AG09309 (cell line): Measurements from ENCODE around the gene BST1.

Experiments
- DNase-seq: peaks from one replicate; pipeline ENCODE4 v3.0.0-alpha.2; 2010; ENCODE audit warnings: low read depth
- H3K4me3 ChIP-seq: 2 replicates; pipeline ENCODE4 v1.5.1; 2011; ENCODE audit warnings: mild to moderate bottlenecking, low read depth, low read length, moderate library complexity; ENCODE audit not compliant: control insufficient read depth
- CTCF ChIP-seq: IDR thresholded peaks from 2 replicates; pipeline ENCODE4 v1.5.1; 2011; ENCODE audit warnings: mild to moderate bottlenecking, low read depth, low read length, inconsistent platforms; ENCODE audit not compliant: insufficient read depth, control insufficient read depth; ENCODE audit errors: missing control alignments

BST1 gene

DNA sequence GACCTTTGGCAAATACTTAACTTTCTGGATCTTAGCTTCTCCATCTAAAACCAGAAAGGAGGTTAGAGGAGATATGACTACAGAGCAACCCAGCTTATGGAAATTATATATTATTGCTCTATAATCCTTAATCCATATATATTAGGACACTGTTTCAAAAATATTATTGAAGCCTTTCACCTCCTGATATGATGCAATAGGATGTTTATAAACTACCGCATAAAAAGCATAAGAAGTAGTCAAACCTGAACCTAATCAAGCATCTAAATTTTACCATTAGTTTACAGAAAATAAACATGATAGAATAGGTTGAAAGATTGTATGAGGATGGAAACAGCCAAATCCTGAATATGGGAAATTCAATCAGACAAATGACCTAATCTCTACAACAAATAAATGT is 26.8 kb upstream of the BST1 start:
- no peak overlapping the region for H3K4me3 ChIP-seq
- no peak for TF ChIP-seq CTCF

GRCh38 chr4:15676899-15677298 is 26.0 kb upstream of the BST1 start:
- no peak for DNase-seq
- H3K4me3 ChIP-seq = no peak overlapping the region
- TF ChIP-seq CTCF = no peak

More for the DNA sequence above, 26.8 kb upstream of the BST1 start:
- DNase-seq = no peak

- no peak overlapping the region for H3K4me3 ChIP-seq
- DNase-seq = no peak
Observed at GRCh38 chr4:15677507-15677988, 25.3 kb upstream of the BST1 start.

DNA sequence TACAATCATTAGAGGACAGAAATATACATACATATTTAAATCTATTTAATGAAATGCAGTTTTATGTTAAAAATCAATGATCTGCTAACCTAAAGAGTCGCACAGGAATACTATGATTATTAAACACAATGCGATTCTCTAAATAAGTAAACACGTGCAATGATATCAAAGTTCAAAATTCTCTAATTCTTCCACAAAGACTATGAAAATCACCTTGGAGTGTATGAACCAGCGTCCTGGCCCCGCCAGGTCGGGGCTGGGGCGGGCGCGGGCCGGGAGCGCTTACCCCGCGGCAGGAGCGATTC is 21.8 kb upstream of the BST1 start:
- TF ChIP-seq CTCF = no peak
- H3K4me3 ChIP-seq = peak overlapping the region; percentile 86
- no peak for DNase-seq

More at GRCh38 chr4:15677507-15677988, 25.3 kb upstream of the BST1 start:
- no peak for TF ChIP-seq CTCF

DNA sequence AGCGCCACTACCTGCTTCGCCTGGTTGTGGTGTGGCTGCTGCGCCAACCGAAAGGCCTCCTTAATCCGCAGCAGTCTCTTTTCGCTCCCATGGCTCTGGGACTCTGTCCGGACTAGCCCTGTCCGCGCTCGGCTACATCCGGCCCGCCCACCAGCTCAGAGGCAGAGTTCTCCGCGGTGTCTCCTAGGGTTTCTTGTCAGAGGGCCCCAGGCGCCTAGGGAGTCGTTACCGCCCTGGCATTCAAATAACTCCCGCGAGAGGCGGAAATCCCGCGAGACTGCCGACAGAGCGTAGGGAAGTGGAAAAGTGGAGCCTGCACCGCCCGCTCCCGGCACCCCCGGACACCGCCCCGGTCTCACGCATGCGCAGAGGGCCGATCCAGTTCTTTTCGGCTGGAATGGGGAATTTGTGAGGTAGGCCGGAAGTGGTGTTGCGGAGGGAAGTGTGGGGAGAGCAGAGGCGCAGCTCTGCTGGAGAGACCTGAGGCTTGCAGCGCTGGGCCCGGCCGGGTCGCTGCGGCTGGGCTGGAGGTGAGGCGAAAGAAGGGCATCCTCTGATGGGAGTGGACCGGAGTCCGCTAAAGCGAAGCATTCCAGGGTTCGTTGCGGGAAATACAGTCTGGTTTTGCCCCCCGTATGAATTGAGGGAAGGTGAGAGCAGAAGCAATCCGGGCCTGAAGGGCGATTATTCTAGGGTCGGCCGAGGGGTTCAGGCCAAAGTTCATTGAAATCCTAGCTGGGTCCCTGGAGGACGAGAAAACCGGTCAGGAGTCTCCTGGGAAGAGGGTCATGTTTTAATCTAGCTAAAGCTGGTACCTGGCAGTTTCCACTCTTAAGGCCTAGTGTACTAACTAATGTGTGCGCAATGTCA is 21.3 kb upstream of the BST1 start, which contains the start of gene FAM200B:
Gene FAM200B, plus strand, starts transcription at position 456 of the 870 bp plus-strand sequence. CDS start 5,151 bp downstream, outside the sequence.
- H3K4me3 ChIP-seq = peak within 1 kb of the TSS; percentile 86
- DNase-seq = peak; percentile 89
- peak; percentile 6 for TF ChIP-seq CTCF

- DNase-seq = no peak
- TF ChIP-seq CTCF = no peak
- peak overlapping the region; percentile 86 for H3K4me3 ChIP-seq
Observed at GRCh38 chr4:15682242-15683142, 20.4 kb upstream of the BST1 start.
